ENCODE measurements around the gene PLEKHS1.

The PLEKHS1 gene

DNA sequence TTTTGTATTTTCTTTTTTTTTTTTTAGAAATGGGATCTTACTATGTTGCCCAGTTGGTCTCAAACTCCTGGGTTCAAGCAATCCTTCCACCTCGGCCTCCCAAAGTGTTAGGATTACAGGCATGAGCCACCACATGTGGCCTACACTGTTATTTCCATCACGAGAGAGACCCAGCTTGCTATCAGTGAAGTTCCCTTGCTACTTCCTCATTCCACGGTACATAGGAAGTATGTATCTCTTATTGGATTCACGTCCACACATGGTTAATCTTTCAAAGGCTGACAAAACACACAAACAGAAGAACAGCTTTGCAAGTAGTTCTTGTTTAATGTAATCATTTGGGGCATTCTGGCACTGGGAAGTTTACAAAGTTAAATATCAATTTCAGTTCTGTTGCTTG lies 51.5 kb downstream of the PLEKHS1 start:
- TF ChIP-seq, protein P1, sequence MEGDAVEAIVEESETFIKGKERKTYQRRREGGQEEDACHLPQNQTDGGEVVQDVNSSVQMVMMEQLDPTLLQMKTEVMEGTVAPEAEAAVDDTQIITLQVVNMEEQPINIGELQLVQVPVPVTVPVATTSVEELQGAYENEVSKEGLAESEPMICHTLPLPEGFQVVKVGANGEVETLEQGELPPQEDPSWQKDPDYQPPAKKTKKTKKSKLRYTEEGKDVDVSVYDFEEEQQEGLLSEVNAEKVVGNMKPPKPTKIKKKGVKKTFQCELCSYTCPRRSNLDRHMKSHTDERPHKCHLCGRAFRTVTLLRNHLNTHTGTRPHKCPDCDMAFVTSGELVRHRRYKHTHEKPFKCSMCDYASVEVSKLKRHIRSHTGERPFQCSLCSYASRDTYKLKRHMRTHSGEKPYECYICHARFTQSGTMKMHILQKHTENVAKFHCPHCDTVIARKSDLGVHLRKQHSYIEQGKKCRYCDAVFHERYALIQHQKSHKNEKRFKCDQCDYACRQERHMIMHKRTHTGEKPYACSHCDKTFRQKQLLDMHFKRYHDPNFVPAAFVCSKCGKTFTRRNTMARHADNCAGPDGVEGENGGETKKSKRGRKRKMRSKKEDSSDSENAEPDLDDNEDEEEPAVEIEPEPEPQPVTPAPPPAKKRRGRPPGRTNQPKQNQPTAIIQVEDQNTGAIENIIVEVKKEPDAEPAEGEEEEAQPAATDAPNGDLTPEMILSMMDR (IDR thresholded peaks at IDR 0.05): no peak

DNA sequence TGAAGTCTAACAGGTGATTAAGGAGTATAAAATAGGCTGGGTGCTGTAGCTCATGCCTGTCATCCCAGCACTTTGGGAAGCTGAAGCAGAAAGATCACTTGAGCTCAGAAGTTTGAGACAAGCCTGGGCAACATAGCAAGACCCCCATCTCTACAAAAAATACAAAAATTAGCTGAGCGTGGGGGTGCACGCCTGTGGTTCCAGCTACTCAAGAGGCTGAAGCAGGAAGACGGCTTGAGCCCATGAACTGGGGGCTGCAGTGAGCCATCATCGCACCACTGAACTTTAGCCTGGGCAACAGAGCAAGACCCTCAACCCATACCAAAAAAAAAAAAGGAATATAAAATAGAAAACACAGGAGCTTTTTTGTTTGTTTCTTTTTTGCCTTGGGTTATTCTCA lies 55.0 kb downstream of the PLEKHS1 start:
- TF ChIP-seq, protein P1 (IDR thresholded peaks at IDR 0.05): no peak

GRCh38 chr10:113808168-113808567 lies 56.7 kb downstream of the PLEKHS1 start:
- TF ChIP-seq, protein P1 (IDR thresholded peaks at IDR 0.05): no peak

GRCh38 chr10:113819989-113820388 lies 68.5 kb downstream of the PLEKHS1 start:
- TF ChIP-seq, protein P1 (IDR thresholded peaks at IDR 0.05): no peak

GRCh38 chr10:113820507-113820906 lies 69.0 kb downstream of the PLEKHS1 start:
- TF ChIP-seq, protein P1 (IDR thresholded peaks at IDR 0.05): no peak

GRCh38 chr10:113822174-113822573 lies 70.7 kb downstream of the PLEKHS1 start:
- TF ChIP-seq, protein P1 (IDR thresholded peaks at IDR 0.05): no peak

DNA sequence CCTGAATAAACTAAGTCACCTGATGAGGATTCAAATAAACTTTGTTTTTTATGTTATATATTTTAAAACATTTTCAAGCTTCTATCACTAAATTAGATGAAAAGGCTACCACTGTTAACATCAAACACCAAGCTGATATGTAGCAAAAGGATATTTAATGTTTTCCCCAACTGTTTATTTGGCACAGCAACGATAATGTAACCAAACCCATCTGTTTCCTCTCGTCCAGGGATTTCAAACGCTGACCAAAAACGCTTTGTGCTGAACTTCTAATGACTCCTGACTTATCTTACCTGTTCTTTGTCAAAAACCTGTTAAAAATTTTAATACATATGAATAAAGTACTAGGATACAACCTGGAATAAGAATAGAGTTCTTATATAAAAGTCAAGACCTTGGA lies 71.9 kb downstream of the PLEKHS1 start:
- TF ChIP-seq, protein P1 (IDR thresholded peaks at IDR 0.05): no peak

DNA sequence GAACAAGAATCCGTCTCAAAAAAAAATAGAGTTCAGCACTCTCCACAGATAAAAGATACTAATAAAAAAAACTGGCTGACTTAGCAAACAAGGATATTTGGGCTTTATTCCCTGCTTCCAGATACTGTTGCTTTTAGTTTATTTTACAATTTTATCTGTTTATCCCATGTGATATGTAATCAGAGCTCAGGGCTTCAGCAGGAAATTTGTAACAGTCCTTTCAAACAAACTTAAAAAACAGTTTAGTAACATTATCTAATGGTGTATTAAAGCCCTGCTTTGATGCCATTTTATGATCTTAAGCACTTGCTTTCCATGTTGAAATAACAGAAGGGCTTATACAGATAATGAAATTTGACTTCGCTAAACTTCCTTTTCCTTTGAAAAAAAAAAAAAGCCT lies 74.3 kb downstream of the PLEKHS1 start:
- TF ChIP-seq, protein P1 (IDR thresholded peaks at IDR 0.05): no peak

Measured in LNCAP (cell line).